Stimulated activated naive CD4-positive, alpha-beta T cell (primary cell): Measurements from ENCODE around the gene ANKRD11.

Source experiments
- DNase-seq, 6 experiments: peaks; one replicate each; lab custom pipeline; 2025; lab: John Stamatoyannopoulos, UW

The ANKRD11 gene

GRCh38 chr16:89506791-89507191, 16.4 kb upstream of the ANKRD11 start:
- peak in 1 of 6 experiments; percentile 23 for DNase-seq

- no peak for DNase-seq
Measured at GRCh38 chr16:89506113-89506504, 15.7 kb upstream of the ANKRD11 start.

- DNase-seq: peak; percentile 77 to 90 (median 90)
Measured at GRCh38 chr16:89505204-89506112, 15.1 kb upstream of the ANKRD11 start.

- DNase-seq: no peak
Measured at GRCh38 chr16:89504091-89504490, 13.7 kb upstream of the ANKRD11 start.

- no peak for DNase-seq
Measured at GRCh38 chr16:89502081-89502843, 11.9 kb upstream of the ANKRD11 start.

GRCh38 chr16:89499767-89500166, 9.4 kb upstream of the ANKRD11 start:
- no peak for DNase-seq

- DNase-seq: no peak
Measured at GRCh38 chr16:89498839-89499238, 8.5 kb upstream of the ANKRD11 start.

GRCh38 chr16:89495121-89495520, 4.8 kb upstream of the ANKRD11 start:
- DNase-seq: no peak

- DNase-seq: no peak
Measured at GRCh38 chr16:89493776-89494175, 3.4 kb upstream of the ANKRD11 start.

- no peak for DNase-seq
Measured at GRCh38 chr16:89491974-89492687, 1.8 kb upstream of the ANKRD11 start.

- DNase-seq: peak in 1 of 6 experiments; percentile 63
Measured at GRCh38 chr16:89491238-89491869, 993 bp upstream of the ANKRD11 start.

GRCh38 chr16:89489898-89490438, 393 bp downstream of the ANKRD11 start:
- no peak for DNase-seq

- DNase-seq: peak; percentile 69 to 88 (median 82)
Measured at GRCh38 chr16:89489040-89489897, 1.1 kb downstream of the ANKRD11 start.

- DNase-seq: no peak
Measured at GRCh38 chr16:89485701-89486246, 4.6 kb downstream of the ANKRD11 start.

GRCh38 chr16:89484923-89485679, 5.3 kb downstream of the ANKRD11 start:
- peak in 2 of 6 experiments; percentile 14 to 18 for DNase-seq

- peak in 3 of 6 experiments; percentile 78 to 84 (median 82) for DNase-seq
Measured at GRCh38 chr16:89484041-89484501, 6.3 kb downstream of the ANKRD11 start.

- no peak for DNase-seq
Measured at GRCh38 chr16:89482817-89483205, 7.5 kb downstream of the ANKRD11 start.

GRCh38 chr16:89482150-89482816, 8.1 kb downstream of the ANKRD11 start:
- DNase-seq: no peak
